Upper lobe of left lung (tissue), 6 donors: ENCODE results near the gene ASH1L. TPM values are rescaled to one million over a fixed set of nuclear protein-coding genes. Genes with fewer than 3 reads are reported as not detected.
A peak's percentile ranks its signal among the peaks of the same experiment; 100 is the strongest.
"Not testable (repeated sequence)": the region's sequence is repeated elsewhere in the genome, so short reads cannot be mapped to it uniquely, and the experiment has no call there.

Experiments used
- ATAC-seq, 2 donors: fragments of 200-7000 bp; cut with Tn5 transposase; one replicate each; pipeline ENCODE4 v1.9.1; 2022; ENCODE audit warnings: mild to moderate bottlenecking in 2 of 2, moderate library complexity in 2 of 2; ENCODE audit not compliant: low FRiP score in 2 of 2
- DNase-seq, 2 donors: peaks; one replicate each; pipeline ENCODE4 v3.0.0-alpha.2; 2019 to 2020
- H3K27ac ChIP-seq, 4 donors: fragments of 200-600 bp; sonication (generic); one replicate each; pipeline ENCODE4 v1.5.1; 2016 to 2019
- H3K27me3 ChIP-seq, 4 donors: fragments of 200-600 bp; sonication (generic); one replicate each; pipeline ENCODE4 v1.5.1; 2017 to 2019
- H3K36me3 ChIP-seq, 4 donors: fragments of 200-600 bp; sonication (generic); one replicate each; pipeline ENCODE4 v1.5.1; 2016 to 2019
- H3K4me1 ChIP-seq, 4 donors: fragments of 200-600 bp; sonication (generic); one replicate each; pipeline ENCODE4 v1.5.1; 2018 to 2019
- H3K4me3 ChIP-seq, 4 donors: fragments of 200-600 bp; sonication (generic); one replicate each; pipeline ENCODE4 v1.5.1; 2017 to 2019; ENCODE audit warnings: mild to moderate bottlenecking in 2 of 4, moderate library complexity in 1 of 4
- H3K9me3 ChIP-seq, 4 donors: fragments of 200-600 bp; sonication (generic); one replicate each; pipeline ENCODE4 v1.5.1; 2018 to 2019
- EP300 ChIP-seq, 4 donors: sonication (generic); formaldehyde crosslinking; IDR thresholded peaks; one replicate each; pipeline ENCODE4 v1.5.1; 2017; ENCODE audit warnings: antibody characterized with exemption in 4 of 4, control low read depth in 2 of 4
- POLR2A ChIP-seq, 4 donors: fragments of 450-650 bp; IDR thresholded peaks; one replicate each; pipeline ENCODE4 v1.5.1; 2016 to 2017; ENCODE audit warnings: antibody characterized with exemption in 4 of 4, mild to moderate bottlenecking in 2 of 4
- POLR2AphosphoS5 ChIP-seq, 2 donors: sonication (generic); formaldehyde crosslinking; IDR thresholded peaks; one replicate each; pipeline ENCODE4 v1.5.1; 2017; ENCODE audit warnings: antibody characterized with exemption in 2 of 2
- WGBS, 2 donors: methylation state at CpG; one replicate each; pipeline ENCODE4 v1.1.5; 2017 to 2018; 5-methylcytosine and 5-hydroxymethylcytosine counted together
- total RNA-seq, 6 donors: library from RNA; depleted of rRNA in 4 of 6; stranded (reverse); fragments of >200 nt in 4 of 6; gene quantifications; one replicate each; pipeline versions ENCODE4 v1.1.0 to v1.2.1, GENCODE V29; 2016 to 2021
- TF ChIP-seq, protein P1 (sequence below), 6 experiments: fragments of 450-650 bp in 4 of 6; fragments of 200-600 bp in 2 of 6; sonication (generic) in 2 of 6; IDR thresholded peaks; one replicate each; pipeline ENCODE4 v1.5.1; 2016 to 2019; ENCODE audit warnings: antibody characterized with exemption in 6 of 6
- donor health status: DM: no; HTN: no; CAD: no; lungs with moderate emphysema.
- donor health status: DM: no; HTN: yes; CAD: no; lungs with severe emphysema.

ASH1L gene
- total RNA-seq, 6 donors from 2014 or later, result 43.5 to 68.8 (median 55.1) TPM

DNA sequence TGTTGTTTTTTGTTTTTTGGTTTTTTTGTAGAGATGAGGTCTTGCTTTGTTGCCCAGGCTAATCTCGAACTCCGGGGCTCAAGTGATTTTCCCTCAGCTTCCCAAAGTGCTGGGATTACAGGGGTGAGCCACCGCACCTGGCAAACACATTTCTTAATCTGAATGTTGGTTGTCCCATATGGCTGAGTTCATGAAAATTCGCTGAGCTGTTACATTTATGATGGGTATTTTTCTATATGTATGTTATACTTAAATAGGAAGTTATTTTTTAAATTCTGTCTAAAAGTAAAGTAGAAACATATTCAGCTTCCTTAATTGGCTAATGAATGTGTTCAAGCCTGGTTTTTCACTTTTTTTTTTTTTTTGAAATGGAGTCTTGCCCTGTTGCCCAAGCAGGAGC, 75.1 kb downstream of the ASH1L start:
- DNase-seq (no peak), ATAC-seq (no peak)
- TF ChIP-seq EP300 (IDR thresholded peaks at IDR 0.05) (no peak), POLR2A (IDR thresholded peaks at IDR 0.05) (no peak), POLR2AphosphoS5 (IDR thresholded peaks at IDR 0.05) (no peak)
- TF ChIP-seq, protein P1, sequence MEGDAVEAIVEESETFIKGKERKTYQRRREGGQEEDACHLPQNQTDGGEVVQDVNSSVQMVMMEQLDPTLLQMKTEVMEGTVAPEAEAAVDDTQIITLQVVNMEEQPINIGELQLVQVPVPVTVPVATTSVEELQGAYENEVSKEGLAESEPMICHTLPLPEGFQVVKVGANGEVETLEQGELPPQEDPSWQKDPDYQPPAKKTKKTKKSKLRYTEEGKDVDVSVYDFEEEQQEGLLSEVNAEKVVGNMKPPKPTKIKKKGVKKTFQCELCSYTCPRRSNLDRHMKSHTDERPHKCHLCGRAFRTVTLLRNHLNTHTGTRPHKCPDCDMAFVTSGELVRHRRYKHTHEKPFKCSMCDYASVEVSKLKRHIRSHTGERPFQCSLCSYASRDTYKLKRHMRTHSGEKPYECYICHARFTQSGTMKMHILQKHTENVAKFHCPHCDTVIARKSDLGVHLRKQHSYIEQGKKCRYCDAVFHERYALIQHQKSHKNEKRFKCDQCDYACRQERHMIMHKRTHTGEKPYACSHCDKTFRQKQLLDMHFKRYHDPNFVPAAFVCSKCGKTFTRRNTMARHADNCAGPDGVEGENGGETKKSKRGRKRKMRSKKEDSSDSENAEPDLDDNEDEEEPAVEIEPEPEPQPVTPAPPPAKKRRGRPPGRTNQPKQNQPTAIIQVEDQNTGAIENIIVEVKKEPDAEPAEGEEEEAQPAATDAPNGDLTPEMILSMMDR (IDR thresholded peaks at IDR 0.05), result no peak

DNA sequence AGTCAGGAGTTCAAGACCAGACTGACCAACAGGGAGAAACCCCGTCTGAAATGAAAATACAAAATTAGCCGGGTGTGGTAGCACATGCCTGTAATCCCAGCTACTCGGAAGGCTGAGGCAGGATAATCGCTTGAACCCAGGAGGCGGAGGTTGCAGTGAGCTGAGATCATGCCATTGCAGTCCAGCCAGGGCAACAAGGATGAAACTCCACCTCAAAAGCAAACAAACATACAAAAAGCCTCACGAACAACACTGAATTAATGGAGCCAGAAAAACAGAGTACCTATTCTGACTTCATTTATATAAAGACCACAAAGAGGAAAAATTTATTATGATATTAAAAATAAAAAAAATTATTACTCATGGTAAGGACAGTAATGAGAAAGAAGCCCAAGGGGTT, 75.7 kb downstream of the ASH1L start:
- ATAC-seq, H3K4me1 ChIP-seq, H3K27ac ChIP-seq, H3K36me3 ChIP-seq, H3K4me3 ChIP-seq, H3K9me3 ChIP-seq, DNase-seq, H3K27me3 ChIP-seq: not testable (repeated sequence)
- WGBS, 2 donors, result 92% methylated on average over 6 of the region's 6 CpGs

More for the DNA sequence above, 75.1 kb downstream of the ASH1L start:
- no peaks in the 10 kb centered on the region for H3K27me3 ChIP-seq
- 99 to 100% methylated on average over 4 of the region's 4 CpGs for WGBS, 2 donors
- H3K36me3 ChIP-seq, result peaks cover 0 to 4% (median 0%) of the 10 kb centered on the region in 4 donors
- peaks cover 0 to 6% (median 0%) of the 10 kb centered on the region in 4 donors for H3K4me1 ChIP-seq
- H3K4me3 ChIP-seq, result no peak overlapping the region
- no peaks in the 10 kb centered on the region for H3K9me3 ChIP-seq
- H3K27ac ChIP-seq, result no peak overlapping the region

DNA sequence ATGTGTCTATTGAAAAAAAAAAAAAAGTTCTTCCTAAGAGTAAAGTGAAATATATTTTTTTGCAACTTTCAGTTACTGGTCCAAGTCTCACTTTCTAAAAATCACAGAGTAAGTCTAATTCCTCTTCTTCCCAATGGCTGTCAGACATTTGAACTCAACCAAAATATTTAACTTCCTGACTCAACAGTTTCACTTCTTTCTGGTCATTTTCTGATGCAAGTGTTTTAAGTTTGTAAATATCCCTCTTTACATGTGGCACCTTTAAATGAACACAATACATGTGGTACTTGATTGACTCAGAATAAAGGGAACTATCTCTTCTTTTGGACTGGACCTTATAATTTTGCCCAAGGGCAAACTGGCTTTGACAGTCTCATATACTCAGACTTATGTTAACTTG, 76.7 kb downstream of the ASH1L start:
- no peaks in the 10 kb centered on the region for H3K9me3 ChIP-seq
- H3K4me3 ChIP-seq, result no peak overlapping the region
- TF ChIP-seq EP300 (IDR thresholded peaks at IDR 0.05) (no peak), POLR2A (IDR thresholded peaks at IDR 0.05) (no peak), POLR2AphosphoS5 (IDR thresholded peaks at IDR 0.05) (no peak)
- TF ChIP-seq, protein P1 (IDR thresholded peaks at IDR 0.05), result no peak
- ATAC-seq (peak in 1 of 2 donors; percentile 56), DNase-seq (no peak)
- peaks cover 0 to 17% (median 11%) of the 10 kb centered on the region in 4 donors for H3K36me3 ChIP-seq
- no peaks in the 10 kb centered on the region for H3K27me3 ChIP-seq
- no peaks in the 10 kb centered on the region for H3K4me1 ChIP-seq
- H3K27ac ChIP-seq, result no peak overlapping the region

DNA sequence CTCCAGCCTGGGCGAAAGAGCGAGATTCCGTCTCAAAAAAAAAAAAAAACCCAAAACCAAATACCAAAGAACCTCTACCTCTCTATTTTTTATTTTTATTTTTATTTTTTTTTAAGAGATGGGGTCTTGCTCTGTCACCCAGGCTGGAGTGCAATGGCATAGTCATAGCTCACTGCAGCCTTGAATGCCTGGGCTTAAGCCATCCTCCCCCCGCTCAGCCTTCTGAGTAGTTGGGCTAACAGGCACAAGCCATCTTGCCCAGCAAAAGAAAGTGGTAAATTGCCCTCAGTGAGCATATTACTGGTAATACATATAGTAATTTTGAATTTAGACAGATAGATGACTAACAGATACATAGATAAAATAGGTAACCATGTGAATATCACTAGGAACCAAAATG, 77.4 kb downstream of the ASH1L start:
- 96 to 99% methylated on average over 4 of the region's 4 CpGs for WGBS, 2 donors
- H3K27ac ChIP-seq, result no peak overlapping the region
- TF ChIP-seq EP300 (IDR thresholded peaks at IDR 0.05) (no peak), POLR2AphosphoS5 (IDR thresholded peaks at IDR 0.05) (no peak), POLR2A (IDR thresholded peaks at IDR 0.05) (no peak)
- TF ChIP-seq, protein P1 (IDR thresholded peaks at IDR 0.05), result no peak
- DNase-seq (no peak), ATAC-seq (no peak)
- H3K9me3 ChIP-seq, result no peaks in the 10 kb centered on the region
- no peaks in the 10 kb centered on the region for H3K27me3 ChIP-seq
- no peaks in the 10 kb centered on the region for H3K4me1 ChIP-seq
- peaks cover 0 to 18% (median 13%) of the 10 kb centered on the region in 4 donors for H3K36me3 ChIP-seq
- no peak overlapping the region for H3K4me3 ChIP-seq

DNA sequence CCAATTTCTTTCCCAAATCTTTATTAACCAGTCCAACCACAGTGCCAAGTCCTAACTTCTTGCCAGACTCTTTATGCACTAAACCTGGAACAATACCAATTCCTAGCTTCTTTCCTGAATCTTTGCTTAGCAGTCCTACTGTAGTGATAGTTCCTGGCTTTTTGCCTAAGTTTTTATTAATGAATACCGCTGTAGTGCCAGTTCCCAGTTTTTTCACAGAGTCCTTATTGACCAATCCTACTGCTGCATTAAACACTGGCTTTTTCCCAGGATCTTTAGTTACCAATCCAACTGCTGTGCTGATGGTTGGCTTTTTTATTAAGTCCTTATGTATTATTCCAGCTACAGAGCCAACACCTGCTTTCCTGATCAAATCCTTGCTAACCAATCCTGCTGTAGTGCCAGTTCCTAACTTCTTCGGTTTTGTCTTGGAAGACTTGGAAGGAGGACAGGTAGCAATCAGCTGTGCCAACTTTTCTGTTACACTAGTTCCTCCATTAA, 80.8 kb downstream of the ASH1L start:
- TF ChIP-seq POLR2A (IDR thresholded peaks at IDR 0.05) (no peak), EP300 (IDR thresholded peaks at IDR 0.05) (no peak), POLR2AphosphoS5 (IDR thresholded peaks at IDR 0.05) (no peak)
- TF ChIP-seq, protein P1 (IDR thresholded peaks at IDR 0.05), result no peak
- H3K27me3 ChIP-seq, result no peaks in the 10 kb centered on the region
- 72 to 75% methylated on average over 2 of the region's 2 CpGs for whole genome bisulfite sequencing, 2 donors
- no peak for ATAC-seq
- H3K36me3 ChIP-seq, result peaks cover 0 to 35% (median 11%) of the 10 kb centered on the region in 4 donors
- no peaks in the 10 kb centered on the region for H3K9me3 ChIP-seq
- no peaks in the 10 kb centered on the region for H3K4me1 ChIP-seq
- no peak for DNase-seq
- no peak overlapping the region for H3K4me3 ChIP-seq
- H3K27ac ChIP-seq, result no peak overlapping the region
